SKM-1 treated with dmso at 0.1 percent for 144 hours (cell line): Measurements from ENCODE around the gene DCUN1D2.

Source experiments
- DNase-seq: peaks from one replicate; lab custom pipeline; 2025; ENCODE audit not compliant: unreplicated experiment; lab: John Stamatoyannopoulos, UW

The DCUN1D2 gene

GRCh38 chr13:113412440-113412839 is 78.1 kb downstream of the DCUN1D2 start:
- DNase-seq, result no peak

- DNase-seq, result peak; percentile 6
Observed at GRCh38 chr13:113411216-113412023, 79.1 kb downstream of the DCUN1D2 start.

DNA sequence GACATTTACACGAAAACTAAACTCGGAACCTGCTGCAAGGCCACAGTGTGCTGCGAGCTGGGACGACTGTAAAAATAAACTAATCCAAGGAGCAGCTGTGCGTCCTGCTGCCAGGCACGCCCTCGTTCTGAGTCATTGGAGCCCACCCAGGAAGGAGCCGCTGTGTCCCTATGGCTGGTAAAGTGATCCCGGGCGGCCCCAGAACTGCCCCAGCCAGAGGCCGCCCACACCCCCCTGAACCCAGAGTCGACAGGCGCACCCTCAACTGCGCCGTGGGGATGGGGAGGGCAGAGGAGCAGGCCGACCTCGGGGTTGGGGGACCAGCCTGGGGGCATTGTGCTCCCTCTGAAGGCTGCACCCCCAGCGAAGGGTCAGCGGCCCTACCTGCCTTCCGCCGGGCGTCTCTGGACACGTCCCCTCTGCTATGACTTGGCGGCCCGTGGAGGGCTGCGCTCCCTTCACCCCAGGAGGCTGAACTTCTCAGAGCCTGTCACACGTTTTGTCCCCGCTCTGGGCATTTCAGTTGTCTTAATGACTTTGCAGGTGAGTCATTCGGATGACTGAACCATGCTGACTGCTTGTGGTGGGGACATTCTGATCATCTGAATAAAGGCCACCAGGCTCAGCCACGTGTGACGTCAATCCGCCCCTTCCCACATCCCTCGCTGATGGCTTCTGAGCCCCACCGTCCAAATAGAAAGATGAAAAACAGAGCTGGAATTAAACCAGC is 79.9 kb downstream of the DCUN1D2 start:
- DNase-seq, result no peak

DNA sequence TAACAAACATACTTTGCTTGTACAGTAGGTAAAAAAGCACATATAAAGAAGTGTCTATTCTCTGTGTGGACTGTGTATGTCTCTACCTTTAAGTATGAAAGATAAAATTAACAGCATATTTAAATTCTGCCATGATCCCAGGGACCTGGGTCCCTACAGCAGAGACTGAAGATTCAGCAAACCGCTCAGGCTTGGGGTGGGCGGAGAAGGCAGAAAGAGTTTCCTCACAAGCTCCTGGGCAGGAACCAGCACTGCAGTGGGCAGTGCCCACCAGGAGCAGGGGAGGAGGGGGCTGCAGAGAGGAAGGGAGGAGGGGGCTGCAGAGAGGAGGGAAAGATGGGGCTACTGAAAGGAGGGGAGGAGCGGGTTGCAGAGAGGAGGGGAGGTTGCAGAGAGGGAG is 81.9 kb downstream of the DCUN1D2 start:
- no peak for DNase-seq

GRCh38 chr13:113407531-113408393 is 82.7 kb downstream of the DCUN1D2 start:
- no peak for DNase-seq

DNA sequence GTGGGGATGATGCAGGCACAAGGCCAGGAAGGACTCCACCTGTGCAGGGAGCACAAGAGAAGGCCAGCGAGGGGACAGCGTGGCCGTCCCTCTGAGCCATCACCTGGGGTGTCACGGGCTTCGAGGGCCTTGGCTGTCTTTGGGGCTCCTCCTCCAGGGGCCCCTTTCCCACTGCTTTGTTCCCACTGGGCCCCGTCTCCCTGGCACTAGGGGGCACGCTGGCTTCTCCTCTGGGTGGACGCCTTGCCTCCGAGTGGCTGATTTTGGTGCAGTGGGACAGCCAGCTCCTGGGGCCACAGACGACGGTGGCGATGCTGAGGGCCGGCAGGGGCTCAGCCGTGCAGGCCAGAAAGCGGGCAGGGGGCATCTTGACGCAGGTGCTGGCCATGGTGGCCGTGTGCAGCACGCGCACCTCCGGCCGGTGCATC is 83.4 kb downstream of the DCUN1D2 start:
- DNase-seq, result no peak

GRCh38 chr13:113406321-113407102 is 84.0 kb downstream of the DCUN1D2 start:
- DNase-seq, result no peak
